Caco-2 (cell line): ENCODE results near the gene LRRC4C. TPM values are rescaled to one million over a fixed set of nuclear protein-coding genes. Genes with fewer than 3 reads are reported as not detected.

Experiments
- BruUV-seq: library from RNA; stranded (reverse); fragments of 400-500 nt; replicated peaks from 2 replicates; lab custom pipeline; 2021; lab: Mats Ljungman, UMichigan
- CTCF ChIA-PET: fragments of 300-600 bp; sonication (Branson Sonifier 250); formaldehyde crosslinking; loops from one replicate; lab custom pipeline; 2022; ENCODE audit warnings: antibody characterized with exemption; lab: Charles Lee
- POLR2A ChIA-PET: fragments of 300-600 bp; sonication (Branson Sonifier 250); formaldehyde crosslinking; loops from one replicate; lab custom pipeline; 2022; ENCODE audit warnings: antibody characterized with exemption; lab: Charles Lee
- DNase-seq, 2 experiments: peaks; one replicate each; pipeline versions ENCODE4 v3.0.0 to v3.0.0-alpha.2; 2020 to 2022
- H3K27me3 ChIP-seq: replicated peaks from 2 replicates; pipeline ENCODE4 v1.6.0; 2011; ENCODE audit warnings: low read length; ENCODE audit not compliant: control insufficient read depth, insufficient read depth
- H3K36me3 ChIP-seq: 2 replicates; pipeline ENCODE4 v1.5.1; 2011; ENCODE audit warnings: low read length; ENCODE audit not compliant: control insufficient read depth, insufficient read depth
- H3K4me1 ChIP-seq: fragments of 250-450 bp; sonication (Bioruptor Pico); 2 replicates; pipeline ENCODE4 v1.5.1; 2020; ENCODE audit warnings: mild to moderate bottlenecking
- H3K4me3 ChIP-seq: 2 replicates; pipeline ENCODE4 v1.5.1; 2011; ENCODE audit warnings: low read depth, mild to moderate bottlenecking, control low read depth, low read length
- H3K9me3 ChIP-seq: fragments of 250-450 bp; sonication (Bioruptor Pico); 2 replicates; pipeline ENCODE4 v1.5.1; 2020; ENCODE audit warnings: mild to moderate bottlenecking, moderate library complexity
- H3K27ac Mint-ChIP-seq: one replicate; pipeline ENCODE4 v1.8.0; 2022; ENCODE audit warnings: mixed read lengths; ENCODE audit not compliant: unreplicated experiment
- H3K27me3 Mint-ChIP-seq: one replicate; pipeline ENCODE4 v1.8.0; 2022; ENCODE audit warnings: mixed read lengths; ENCODE audit not compliant: insufficient read depth, unreplicated experiment
- H3K36me3 Mint-ChIP-seq: one replicate; pipeline ENCODE4 v1.8.0; 2022; ENCODE audit warnings: mild to moderate bottlenecking, mixed read lengths; ENCODE audit not compliant: insufficient read depth, unreplicated experiment
- H3K4me1 Mint-ChIP-seq: one replicate; pipeline ENCODE4 v1.8.0; 2022; ENCODE audit warnings: low read depth, mixed read lengths; ENCODE audit not compliant: unreplicated experiment
- H3K4me3 Mint-ChIP-seq: one replicate; pipeline ENCODE4 v1.8.0; 2022; ENCODE audit warnings: mild to moderate bottlenecking, moderate library complexity, mixed read lengths; ENCODE audit not compliant: unreplicated experiment
- H3K9me3 Mint-ChIP-seq: one replicate; pipeline ENCODE4 v1.8.0; 2022; ENCODE audit warnings: mixed read lengths; ENCODE audit not compliant: unreplicated experiment
- CTCF ChIP-seq, 2 experiments: fragments of 200-600 bp in 1 of 2; IDR thresholded peaks; 1 replicate in 1 of 2; 2 replicates in 1 of 2; pipeline versions ENCODE4 v1.5.1 to v1.8.0; 2011 to 2022; ENCODE audit warnings: antibody characterized with exemption in 1 of 2, control low read depth in 1 of 2, inconsistent platforms in 1 of 2, low read depth in 1 of 2, low read length in 1 of 2, mild to moderate bottlenecking in 1 of 2, moderate library complexity in 1 of 2; ENCODE audit not compliant: insufficient read depth in 1 of 2, severe bottlenecking in 1 of 2, unreplicated experiment in 1 of 2
- intact Hi-C: fragments of 100-400 bp; cut with micrococcal nuclease; formaldehyde crosslinking; loops from one replicate; pipeline ENCODE4 v1.10.0; 2022; ENCODE audit not compliant: unreplicated experiment
- total RNA-seq: library from RNA; stranded (reverse); gene quantifications from 2 replicates; pipeline ENCODE4 v1.2.3, GENCODE V29; 2022

Gene LRRC4C
- total RNA-seq, 1 experiment from 2014 or later, result not detected

GRCh38 chr11:41498726-41499125 lies 39.3 kb upstream of the LRRC4C start:
- ChIA-PET CTCF (no interaction called here), POLR2A (no interaction called here)
- Histone ChIP-seq H3K4me1 (peaks cover 7% of the 10 kb centered on the region), H3K27me3 (no peaks in the 10 kb centered on the region), H3K4me3 (no peak overlapping the region), H3K36me3 (no peaks in the 10 kb centered on the region), H3K9me3 (no peaks in the 10 kb centered on the region)
- DNase-seq, result no peak
- peak; percentile 25 to 40 for TF ChIP-seq CTCF (IDR thresholded peaks at IDR 0.05; ENCODE audit: insufficient read depth in 1 of 2, low read depth in 1 of 2, low read length in 1 of 2, severe bottlenecking in 1 of 2, unreplicated experiment in 1 of 2)
- H3K9me3 Mint-ChIP-seq, result no peaks in the 10 kb centered on the region
- BruUV-seq, result no TSS peak
- no peaks in the 10 kb centered on the region for H3K36me3 Mint-ChIP-seq
- intact Hi-C loops, result loop anchor here (1.0 kb wide), 1 partner anchor 114 kb away; no protein-coding TSS in a partner anchor
- H3K4me3 Mint-ChIP-seq, result no peak overlapping the region
- peaks cover 8% of the 10 kb centered on the region for H3K4me1 Mint-ChIP-seq
- no peaks in the 10 kb centered on the region for H3K27me3 Mint-ChIP-seq
- H3K27ac Mint-ChIP-seq, result no peak overlapping the region

- H3K9me3 ChIP-seq, result no peaks in the 10 kb centered on the region
- intact Hi-C loops, result loop anchor here (1.0 kb wide), 1 partner anchor 114 kb away; no protein-coding TSS in a partner anchor
- no peaks in the 10 kb centered on the region for H3K27me3 ChIP-seq
- no peak overlapping the region for H3K4me3 ChIP-seq
- Mint-ChIP-seq H3K9me3 (no peaks in the 10 kb centered on the region), H3K4me1 (peaks cover 8% of the 10 kb centered on the region), H3K4me3 (no peak overlapping the region), H3K27me3 (no peaks in the 10 kb centered on the region), H3K27ac (no peak overlapping the region), H3K36me3 (no peaks in the 10 kb centered on the region)
- ChIA-PET POLR2A (no interaction called here), CTCF (no interaction called here)
- no TSS peak for BruUV-seq
- TF ChIP-seq CTCF (IDR thresholded peaks at IDR 0.05; ENCODE audit: insufficient read depth in 1 of 2, low read depth in 1 of 2, low read length in 1 of 2, severe bottlenecking in 1 of 2, unreplicated experiment in 1 of 2), result no peak
- no peaks in the 10 kb centered on the region for H3K36me3 ChIP-seq
- DNase-seq, result no peak
- H3K4me1 ChIP-seq, result peaks cover 8% of the 10 kb centered on the region
Observed at GRCh38 chr11:41497974-41498373, 38.5 kb upstream of the LRRC4C start.

GRCh38 chr11:41494716-41495115 lies 35.3 kb upstream of the LRRC4C start:
- Histone ChIP-seq H3K9me3 (no peaks in the 10 kb centered on the region), H3K36me3 (no peaks in the 10 kb centered on the region), H3K4me1 (peaks cover 8% of the 10 kb centered on the region), H3K27me3 (no peaks in the 10 kb centered on the region), H3K4me3 (no peak overlapping the region)
- no peak overlapping the region for H3K4me3 Mint-ChIP-seq
- peaks cover 8% of the 10 kb centered on the region for H3K4me1 Mint-ChIP-seq
- DNase-seq, result no peak
- no peaks in the 10 kb centered on the region for H3K9me3 Mint-ChIP-seq
- H3K27ac Mint-ChIP-seq, result no peak overlapping the region
- POLR2A ChIA-PET, result no interaction called here
- CTCF ChIA-PET, result no interaction called here
- BruUV-seq, result no TSS peak
- intact Hi-C loops, result no loop called here
- no peak for TF ChIP-seq CTCF (IDR thresholded peaks at IDR 0.05; ENCODE audit: insufficient read depth in 1 of 2, low read depth in 1 of 2, low read length in 1 of 2, severe bottlenecking in 1 of 2, unreplicated experiment in 1 of 2)
- no peaks in the 10 kb centered on the region for H3K27me3 Mint-ChIP-seq
- no peaks in the 10 kb centered on the region for H3K36me3 Mint-ChIP-seq
